ENCODE measurements around the gene TRMT2A.

TRMT2A gene

GRCh38 chr22:20062043-20062765 lies 54.8 kb downstream of the TRMT2A start:
- TF ChIP-seq JUND (IDR thresholded peaks at IDR 0.05; ENCODE audit: low read depth): no peak
- DNase-seq (ENCODE audit: low read depth in 1 of 2, low spot score in 1 of 2): no peak
- in situ Hi-C loops (cut with HindIII; ENCODE audit: low pct_unique_long_range_greater_than_20kb, low sequenced_read_pairs): no loop called here
